NCI-H128 (cell line): ENCODE results near the gene C10orf95.

Experiments used
- DNase-seq: peaks from one replicate; lab custom pipeline; 2025; ENCODE audit not compliant: unreplicated experiment; lab: John Stamatoyannopoulos, UW

C10orf95 gene

DNA sequence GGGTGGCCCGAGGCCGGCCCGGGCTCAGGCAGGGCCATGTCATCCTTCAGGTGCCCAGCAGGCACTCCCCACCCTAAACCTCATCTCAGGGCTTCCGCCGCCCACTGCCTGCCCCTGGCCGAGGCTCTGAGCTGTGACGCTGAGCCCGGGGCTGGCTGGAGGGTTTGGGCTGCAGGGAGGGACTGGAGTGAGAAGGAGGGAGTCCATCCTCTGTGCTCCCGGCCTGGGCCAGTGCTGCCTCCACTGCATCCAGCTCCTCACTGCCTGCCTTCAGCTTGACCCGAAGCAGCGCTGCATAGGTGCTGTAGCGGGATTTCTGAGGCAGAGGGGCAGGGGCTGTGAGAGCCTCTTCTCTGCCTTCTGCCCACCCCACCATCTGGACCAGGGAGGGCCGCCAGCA lies 48.2 kb downstream of the C10orf95 start:
- no peak for DNase-seq

- DNase-seq: no peak
Measured at GRCh38 chr10:102402512-102402896, 48.8 kb downstream of the C10orf95 start.

- no peak for DNase-seq
Measured at GRCh38 chr10:102401735-102402511, 49.4 kb downstream of the C10orf95 start.

- DNase-seq: no peak
Measured at GRCh38 chr10:102401342-102401654, 50.0 kb downstream of the C10orf95 start.

- no peak for DNase-seq
Measured at GRCh38 chr10:102400598-102401341, 50.6 kb downstream of the C10orf95 start.

DNA sequence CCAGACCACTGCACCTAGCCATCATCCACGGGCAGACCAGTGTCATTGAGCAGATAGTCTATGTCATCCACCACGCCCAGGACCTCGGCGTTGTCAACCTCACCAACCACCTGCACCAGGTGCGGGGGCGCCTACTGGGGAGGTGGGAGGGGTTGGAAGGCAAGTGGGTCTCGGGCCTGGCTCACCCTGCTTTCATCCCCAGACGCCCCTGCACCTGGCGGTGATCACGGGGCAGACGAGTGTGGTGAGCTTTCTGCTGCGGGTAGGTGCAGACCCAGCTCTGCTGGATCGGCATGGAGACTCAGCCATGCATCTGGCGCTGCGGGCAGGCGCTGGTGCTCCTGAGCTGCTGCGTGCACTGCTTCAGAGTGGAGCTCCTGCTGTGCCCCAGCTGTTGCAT lies 51.3 kb downstream of the C10orf95 start:
- DNase-seq: peak; percentile 19
